GM19043 (cell line): ENCODE results near the gene ZBP1.

Source experiments
- ATAC-seq: cut with Tn5 transposase; IDR thresholded peaks from one replicate; pipeline ENCODE4 v1.9.1; 2021; ENCODE audit warnings: low read depth; ENCODE audit not compliant: unreplicated experiment

The ZBP1 gene

GRCh38 chr20:57620274-57620990, at the start of gene ZBP1:
Gene ZBP1 (minus strand): TSS chr20:57620426. CDS start chr20:57620295, 131 bp downstream.
- ATAC-seq: peak; percentile 40

GRCh38 chr20:57669632-57670031, 49.4 kb upstream of the ZBP1 start:
- ATAC-seq: no peak

- no peak for ATAC-seq
These were observed 47.9 kb upstream of the ZBP1 start for GRCh38 chr20:57667924-57668782.

- ATAC-seq: no peak
These were observed 47.2 kb upstream of the ZBP1 start for GRCh38 chr20:57667388-57667787.

GRCh38 chr20:57666834-57667157, 46.6 kb upstream of the ZBP1 start:
- ATAC-seq: no peak

- no peak for ATAC-seq
These were observed 46.0 kb upstream of the ZBP1 start for GRCh38 chr20:57666106-57666833.

- no peak for ATAC-seq
These were observed 45.4 kb upstream of the ZBP1 start for GRCh38 chr20:57665589-57665971.

GRCh38 chr20:57664924-57665588, 44.8 kb upstream of the ZBP1 start:
- no peak for ATAC-seq

GRCh38 chr20:57664476-57664875, 44.2 kb upstream of the ZBP1 start:
- no peak for ATAC-seq

- no peak for ATAC-seq
These were observed 43.6 kb upstream of the ZBP1 start for GRCh38 chr20:57663681-57664451.

- ATAC-seq: no peak
These were observed 43.0 kb upstream of the ZBP1 start for GRCh38 chr20:57663241-57663640.

GRCh38 chr20:57662456-57663240, 42.4 kb upstream of the ZBP1 start:
- ATAC-seq: no peak

- no peak for ATAC-seq
These were observed 41.7 kb upstream of the ZBP1 start for GRCh38 chr20:57661746-57662455.

GRCh38 chr20:57660922-57661745, 40.9 kb upstream of the ZBP1 start:
- ATAC-seq: no peak

GRCh38 chr20:57660181-57660921, 40.1 kb upstream of the ZBP1 start:
- no peak for ATAC-seq

- no peak for ATAC-seq
These were observed 39.4 kb upstream of the ZBP1 start for GRCh38 chr20:57659517-57660180.
